GM23338 (cell line): ENCODE results near the gene HS6ST3. TPM values are rescaled to one million over a fixed set of nuclear protein-coding genes. Genes with fewer than 3 reads are reported as not detected.

Source experiments
- ATAC-seq: fragments of 200-7000 bp; cut with Tn5 transposase; 3 replicates; pipeline ENCODE4 v1.9.1; 2020
- DNase-seq: peaks from one replicate; pipeline ENCODE4 v3.0.0-alpha.2; 2015; ENCODE audit warnings: low spot score
- H2AFZ ChIP-seq: fragments of 200-600 bp; sonication (generic); 2 replicates; pipeline ENCODE4 v1.8.0; 2016; ENCODE audit warnings: antibody characterized with exemption, mild to moderate bottlenecking, moderate library complexity
- H3F3A ChIP-seq: fragments of 200-600 bp; sonication (generic); replicated peaks from 2 replicates; pipeline ENCODE4 v1.8.0; 2017; ENCODE audit warnings: antibody characterized with exemption, mixed run types, low read depth
- H3K27ac ChIP-seq: fragments of 200-600 bp; sonication (generic); 2 replicates; pipeline ENCODE4 v1.6.1; 2016; ENCODE audit warnings: low read depth
- H3K27me3 ChIP-seq: fragments of 200-600 bp; sonication (generic); 2 replicates; pipeline ENCODE4 v1.8.0; 2016; ENCODE audit warnings: mild to moderate bottlenecking, mixed run types, moderate library complexity; ENCODE audit not compliant: insufficient read depth
- H3K36me3 ChIP-seq: fragments of 200-600 bp; sonication (generic); 2 replicates; pipeline ENCODE4 v1.8.0; 2016; ENCODE audit warnings: mild to moderate bottlenecking; ENCODE audit not compliant: insufficient read depth
- H3K4me1 ChIP-seq: fragments of 200-600 bp; sonication (generic); 2 replicates; pipeline ENCODE4 v1.8.0; 2016; ENCODE audit warnings: mild to moderate bottlenecking, moderate library complexity; ENCODE audit not compliant: insufficient read depth
- H3K4me2 ChIP-seq: fragments of 200-600 bp; sonication (generic); 2 replicates; pipeline ENCODE4 v1.7.1; 2017; ENCODE audit warnings: mixed run types
- H3K4me3 ChIP-seq: fragments of 200-600 bp; sonication (generic); 2 replicates; pipeline ENCODE4 v1.6.1; 2016; ENCODE audit warnings: mixed run types
- H3K79me2 ChIP-seq: fragments of 200-600 bp; sonication (generic); replicated peaks from 2 replicates; pipeline ENCODE4 v1.8.0; 2017; ENCODE audit warnings: mild to moderate bottlenecking; ENCODE audit not compliant: insufficient read depth
- H3K9me2 ChIP-seq: fragments of 200-600 bp; sonication (generic); 2 replicates; pipeline ENCODE4 v1.8.0; 2017; ENCODE audit not compliant: insufficient read depth
- H4K20me1 ChIP-seq: fragments of 200-600 bp; sonication (generic); replicated peaks from 2 replicates; pipeline ENCODE4 v1.8.0; 2017; ENCODE audit warnings: mild to moderate bottlenecking; ENCODE audit not compliant: insufficient read depth
- H3K27ac Mint-ChIP-seq: 2 replicates; pipeline ENCODE4 v1.8.0; 2020; ENCODE audit warnings: inconsistent platforms, mild to moderate bottlenecking, moderate library complexity, mixed read lengths
- H3K27me3 Mint-ChIP-seq: 3 replicates; pipeline ENCODE4 v1.8.0; 2022; ENCODE audit warnings: low read depth, mild to moderate bottlenecking, moderate library complexity, mixed read lengths, inconsistent platforms; ENCODE audit not compliant: insufficient read depth, poor library complexity
- H3K36me3 Mint-ChIP-seq: 3 replicates; pipeline ENCODE4 v1.8.0; 2021; ENCODE audit warnings: low read depth, mild to moderate bottlenecking, inconsistent platforms, moderate library complexity, mixed read lengths
- H3K4me1 Mint-ChIP-seq: 3 replicates; pipeline ENCODE4 v1.8.0; 2020; ENCODE audit warnings: mild to moderate bottlenecking, inconsistent platforms, mixed read lengths
- H3K4me3 Mint-ChIP-seq: 3 replicates; pipeline ENCODE4 v1.8.0; 2021; ENCODE audit warnings: moderate library complexity, mild to moderate bottlenecking, inconsistent platforms, mixed read lengths
- H3K9me3 Mint-ChIP-seq: 3 replicates; pipeline ENCODE4 v1.8.0; 2020; ENCODE audit warnings: moderate library complexity, mild to moderate bottlenecking, inconsistent platforms, mixed read lengths
- CREB1 ChIP-seq: fragments of 250-450 bp; sonication (Bioruptor Pico); IDR thresholded peaks from 2 replicates; pipeline ENCODE4 v1.5.0; 2020; ENCODE audit warnings: low read depth, mild to moderate bottlenecking, moderate library complexity
- CTCF ChIP-seq, 2 experiments: fragments of 200-600 bp in 1 of 2; sonication (generic) in 1 of 2; conservative IDR thresholded peaks; 2 replicates each; pipeline versions ENCODE4 v1.5.1 to v1.6.1; 2016 to 2017; ENCODE audit warnings: antibody characterized with exemption in 2 of 2, low read depth in 2 of 2, mild to moderate bottlenecking in 2 of 2, moderate library complexity in 1 of 2
- ETS1 ChIP-seq: IDR thresholded peaks from 2 replicates; pipeline ENCODE4 v1.6.1; 2016; ENCODE audit warnings: antibody characterized with exemption
- EZH2 ChIP-seq: fragments of 200-600 bp; sonication (generic); IDR thresholded peaks from one replicate; pipeline ENCODE4 v1.8.0; 2017; ENCODE audit warnings: antibody characterized with exemption, mild to moderate bottlenecking, low read depth; ENCODE audit not compliant: unreplicated experiment
- EZH2phosphoT487 ChIP-seq: fragments of 200-600 bp; sonication (generic); IDR thresholded peaks from one replicate; pipeline ENCODE4 v1.8.1; 2018; ENCODE audit warnings: antibody characterized with exemption; ENCODE audit not compliant: unreplicated experiment
- JUNB ChIP-seq: IDR thresholded peaks from one replicate; pipeline ENCODE4 v1.6.1; 2016; ENCODE audit warnings: antibody characterized with exemption; ENCODE audit not compliant: unreplicated experiment
- NANOG ChIP-seq: IDR thresholded peaks from 2 replicates; pipeline ENCODE4 v1.6.1; 2016; ENCODE audit warnings: antibody characterized with exemption, borderline replicate concordance
- POLR2AphosphoS5 ChIP-seq: IDR thresholded peaks from 2 replicates; pipeline ENCODE4 v1.6.1; 2016; ENCODE audit warnings: antibody characterized with exemption, low read depth
- REST ChIP-seq: IDR thresholded peaks from one replicate; pipeline ENCODE4 v1.6.1; 2018; ENCODE audit warnings: antibody characterized with exemption; ENCODE audit not compliant: unreplicated experiment
- STAT1 ChIP-seq: IDR thresholded peaks from one replicate; pipeline ENCODE4 v1.6.1; 2016; ENCODE audit warnings: antibody characterized with exemption; ENCODE audit not compliant: unreplicated experiment
- ZNF114 ChIP-seq: fragments of 250-450 bp; sonication (Bioruptor Pico); IDR thresholded peaks from 2 replicates; pipeline ENCODE4 v1.5.0; 2020; ENCODE audit warnings: mild to moderate bottlenecking, moderate library complexity
- ZNF331 ChIP-seq: fragments of 250-450 bp; sonication (Bioruptor Pico); IDR thresholded peaks from 2 replicates; pipeline ENCODE4 v1.5.0; 2020; ENCODE audit warnings: low read depth, mild to moderate bottlenecking, moderate library complexity
- ZNF462 ChIP-seq: fragments of 250-450 bp; sonication (Bioruptor Pico); IDR thresholded peaks from 2 replicates; pipeline ENCODE4 v1.5.0; 2020; ENCODE audit warnings: mild to moderate bottlenecking, moderate library complexity
- polyA plus RNA-seq: library from polyadenylated mRNA; unstranded; fragments of >200 nt; fragmentation: Nextera tagmentation; extraction: Ambion mirVana; gene quantifications from 2 replicates; pipeline ENCODE4 v1.2.1, GENCODE V29; 2016
- total RNA-seq: library from RNA; depleted of rRNA; stranded (reverse); fragments of >200 nt; shearing (Covaris generic); gene quantifications from 2 replicates; pipeline ENCODE4 v1.2.3, GENCODE V29; 2014

The HS6ST3 gene
- total and polyA plus RNA-seq, 2 experiments from 2014 or later = 0.52 to 0.80 TPM

- ATAC-seq = no peak
- H3F3A ChIP-seq = no peaks in the 10 kb centered on the region
These were observed 676.4 kb downstream of the HS6ST3 start for GRCh38 chr13:96766306-96766705.

More at GRCh38 chr13:96766306-96766705, 676.4 kb downstream of the HS6ST3 start:
- Histone ChIP-seq H3K9me2 (no peaks in the 10 kb centered on the region), H3K4me3 (no peak overlapping the region), H4K20me1 (no peaks in the 10 kb centered on the region), H3K27me3 (no peaks in the 10 kb centered on the region), H3K79me2 (no peaks in the 10 kb centered on the region), H3K4me2 (no peak overlapping the region), H2AFZ (no peak overlapping the region), H3K36me3 (no peaks in the 10 kb centered on the region), H3K4me1 (peaks cover 56% of the 10 kb centered on the region), H3K27ac (no peak overlapping the region)
- no peaks in the 10 kb centered on the region for H3K9me3 Mint-ChIP-seq
- H3K4me1 Mint-ChIP-seq = peaks cover 34% of the 10 kb centered on the region
- H3K4me3 Mint-ChIP-seq = no peak overlapping the region
- DNase-seq = no peak
- H3K27ac Mint-ChIP-seq = 0 out of 2 replicates have a peak overlapping the region, but pooled peaks have one; percentile 14
- H3K27me3 Mint-ChIP-seq = peaks cover 2% of the 10 kb centered on the region
- H3K36me3 Mint-ChIP-seq = no peaks in the 10 kb centered on the region
- no peak for TF ChIP-seq CTCF (conservative IDR thresholded peaks at IDR 0.05; ENCODE audit: low read depth in 2 of 2)
- TF ChIP-seq NANOG = no peak
- no peak for TF ChIP-seq ZNF462 (CRISPR knock-in tag)
- no peak for TF ChIP-seq ZNF114 (CRISPR knock-in tag)
- no peak for TF ChIP-seq ETS1
- TF ChIP-seq ZNF331 = no peak
- no peak for TF ChIP-seq REST
- no peak for TF ChIP-seq JUNB
- TF ChIP-seq EZH2phosphoT487 = no peak
- TF ChIP-seq STAT1 = no peak
- no peak for TF ChIP-seq CREB1 (CRISPR knock-in tag)
- TF ChIP-seq POLR2AphosphoS5 = no peak
- TF ChIP-seq EZH2 = no peak
